GM03348 (cell line): ENCODE results near the gene BMERB1.

Experiments
- DNase-seq: peaks from one replicate; pipeline ENCODE4 v3.0.0; 2012; ENCODE audit warnings: low spot score

BMERB1 gene

GRCh38 chr16:15498427-15499175, 64.2 kb downstream of the BMERB1 start:
- peak; percentile 47 for DNase-seq

GRCh38 chr16:15502041-15502725, 67.8 kb downstream of the BMERB1 start:
- peak; percentile 85 for DNase-seq

GRCh38 chr16:15506441-15506840, 72.1 kb downstream of the BMERB1 start:
- no peak for DNase-seq

GRCh38 chr16:15507301-15507958, 73.0 kb downstream of the BMERB1 start:
- DNase-seq: peak; percentile 77

GRCh38 chr16:15507959-15508627, 73.7 kb downstream of the BMERB1 start:
- no peak for DNase-seq

- DNase-seq: no peak
These were observed 74.7 kb downstream of the BMERB1 start for GRCh38 chr16:15509051-15509592.

- peak; percentile 52 for DNase-seq
These were observed 75.5 kb downstream of the BMERB1 start for GRCh38 chr16:15509593-15510535.

GRCh38 chr16:15510992-15511391, 76.6 kb downstream of the BMERB1 start:
- DNase-seq: no peak

GRCh38 chr16:15511759-15512487, 77.5 kb downstream of the BMERB1 start:
- DNase-seq: no peak

- no peak for DNase-seq
These were observed 78.8 kb downstream of the BMERB1 start for GRCh38 chr16:15513156-15513555.

GRCh38 chr16:15515992-15516391, 81.6 kb downstream of the BMERB1 start:
- DNase-seq: no peak

- no peak for DNase-seq
These were observed 82.2 kb downstream of the BMERB1 start for GRCh38 chr16:15516609-15517008.

- no peak for DNase-seq
These were observed 83.5 kb downstream of the BMERB1 start for GRCh38 chr16:15517743-15518377.

- DNase-seq: peak; percentile 47
These were observed 84.3 kb downstream of the BMERB1 start for GRCh38 chr16:15518381-15519351.

GRCh38 chr16:15519790-15520189, 85.4 kb downstream of the BMERB1 start:
- DNase-seq: no peak

GRCh38 chr16:15521390-15521757, 87.0 kb downstream of the BMERB1 start:
- DNase-seq: no peak

GRCh38 chr16:15521758-15522509, 87.5 kb downstream of the BMERB1 start:
- no peak for DNase-seq

GRCh38 chr16:15523092-15523541, 88.7 kb downstream of the BMERB1 start:
- no peak for DNase-seq
